Esophagus muscularis mucosa (tissue), 4 donors: Measurements from ENCODE around the gene PGGT1B.

Experiments
- EP300 ChIP-seq: sonication (generic); formaldehyde crosslinking; IDR thresholded peaks from one replicate; pipeline ENCODE4 v1.6.1; 2017; ENCODE audit warnings: antibody characterized with exemption
- POLR2A ChIP-seq: fragments of 450-650 bp; IDR thresholded peaks from one replicate; pipeline ENCODE4 v1.6.1; 2017; ENCODE audit warnings: antibody characterized with exemption, moderate library complexity, mild to moderate bottlenecking, low read depth
- POLR2AphosphoS5 ChIP-seq, 2 donors: sonication (generic); formaldehyde crosslinking; IDR thresholded peaks; one replicate each; pipeline ENCODE4 v1.6.1; 2017; ENCODE audit warnings: antibody characterized with exemption in 2 of 2
- TF ChIP-seq, protein P1 (sequence below), 3 experiments: fragments of 200-600 bp in 2 of 3; fragments of 450-650 bp in 1 of 3; sonication (generic) in 2 of 3; IDR thresholded peaks; one replicate each; pipeline ENCODE4 v1.5.1; 2017 to 2019; ENCODE audit warnings: antibody characterized with exemption in 3 of 3, mild to moderate bottlenecking in 2 of 3, moderate library complexity in 1 of 3

DNA sequence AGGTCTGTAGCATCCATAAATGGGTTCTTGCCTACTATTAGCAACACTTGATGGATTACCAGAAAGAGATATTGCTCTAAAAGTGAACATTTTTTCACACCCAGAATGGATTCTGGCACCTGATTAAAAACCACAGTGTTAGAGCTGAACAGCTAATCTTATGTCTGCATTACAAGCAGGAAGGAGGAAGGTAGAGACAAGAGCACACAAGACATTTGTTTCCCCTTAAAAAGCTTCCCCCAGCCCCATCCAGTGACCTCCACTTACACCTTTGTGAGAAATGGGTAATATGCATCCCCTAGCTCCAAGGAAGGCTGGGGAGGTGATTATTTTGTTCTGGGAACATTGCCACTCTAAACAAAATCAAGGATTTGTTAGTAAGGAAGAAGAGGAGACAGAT lies 80.9 kb downstream of the PGGT1B start:
- TF ChIP-seq, protein P1, sequence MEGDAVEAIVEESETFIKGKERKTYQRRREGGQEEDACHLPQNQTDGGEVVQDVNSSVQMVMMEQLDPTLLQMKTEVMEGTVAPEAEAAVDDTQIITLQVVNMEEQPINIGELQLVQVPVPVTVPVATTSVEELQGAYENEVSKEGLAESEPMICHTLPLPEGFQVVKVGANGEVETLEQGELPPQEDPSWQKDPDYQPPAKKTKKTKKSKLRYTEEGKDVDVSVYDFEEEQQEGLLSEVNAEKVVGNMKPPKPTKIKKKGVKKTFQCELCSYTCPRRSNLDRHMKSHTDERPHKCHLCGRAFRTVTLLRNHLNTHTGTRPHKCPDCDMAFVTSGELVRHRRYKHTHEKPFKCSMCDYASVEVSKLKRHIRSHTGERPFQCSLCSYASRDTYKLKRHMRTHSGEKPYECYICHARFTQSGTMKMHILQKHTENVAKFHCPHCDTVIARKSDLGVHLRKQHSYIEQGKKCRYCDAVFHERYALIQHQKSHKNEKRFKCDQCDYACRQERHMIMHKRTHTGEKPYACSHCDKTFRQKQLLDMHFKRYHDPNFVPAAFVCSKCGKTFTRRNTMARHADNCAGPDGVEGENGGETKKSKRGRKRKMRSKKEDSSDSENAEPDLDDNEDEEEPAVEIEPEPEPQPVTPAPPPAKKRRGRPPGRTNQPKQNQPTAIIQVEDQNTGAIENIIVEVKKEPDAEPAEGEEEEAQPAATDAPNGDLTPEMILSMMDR (IDR thresholded peaks at IDR 0.05) = no peak
- TF ChIP-seq POLR2A = no peak
- TF ChIP-seq POLR2AphosphoS5 (IDR thresholded peaks at IDR 0.05) = no peak
- TF ChIP-seq EP300 = no peak
